HEK293T (cell line): ENCODE data around the gene PAFAH2.

Experiments used
- CTCF ChIA-PET: fragments of 350-600 bp; formaldehyde crosslinking; extraction: SDS; loops from one replicate; lab custom pipeline; 2021; ENCODE audit warnings: antibody characterized with exemption, inconsistent platforms; lab: Yijun Ruan, JAX
- POLR2A ChIA-PET: fragments of 350-600 bp; formaldehyde crosslinking; extraction: SDS; loops from one replicate; lab custom pipeline; 2020; ENCODE audit warnings: antibody characterized with exemption, inconsistent platforms; lab: Yijun Ruan, JAX
- DNase-seq: peaks from one replicate; pipeline ENCODE4 v3.0.0; 2012; ENCODE audit warnings: mixed read lengths; ENCODE audit errors: extremely low spot score
- ARNT ChIP-seq: fragments of 450-650 bp; IDR thresholded peaks from 2 replicates; pipeline ENCODE4 v1.6.1; 2017; ENCODE audit warnings: mild to moderate bottlenecking
- BHLHE40 ChIP-seq: fragments of 450-650 bp; IDR thresholded peaks from 2 replicates; pipeline ENCODE4 v1.6.1; 2016; ENCODE audit warnings: mild to moderate bottlenecking, moderate library complexity, borderline replicate concordance
- CTBP1 ChIP-seq: fragments of 450-650 bp; IDR thresholded peaks from 2 replicates; pipeline ENCODE4 v1.6.1; 2016; ENCODE audit warnings: borderline replicate concordance
- ELF4 ChIP-seq: fragments of 450-650 bp; IDR thresholded peaks from 2 replicates; pipeline ENCODE4 v1.6.1; 2017; ENCODE audit warnings: antibody characterized with exemption
- FOXA1 ChIP-seq: fragments of 450-650 bp; IDR thresholded peaks from 2 replicates; pipeline ENCODE4 v1.6.1; 2016; ENCODE audit warnings: mild to moderate bottlenecking
- FOXK2 ChIP-seq: fragments of 450-650 bp; IDR thresholded peaks from 2 replicates; pipeline ENCODE4 v1.6.1; 2016; ENCODE audit warnings: mild to moderate bottlenecking
- FOXM1 ChIP-seq: fragments of 450-650 bp; IDR thresholded peaks from 2 replicates; pipeline ENCODE4 v1.6.1; 2017; ENCODE audit warnings: mild to moderate bottlenecking, borderline replicate concordance
- HDGF ChIP-seq: fragments of 450-650 bp; IDR thresholded peaks from 2 replicates; pipeline ENCODE4 v1.6.1; 2017; ENCODE audit warnings: antibody characterized with exemption, borderline replicate concordance
- L3MBTL2 ChIP-seq: fragments of 450-650 bp; conservative IDR thresholded peaks from 2 replicates; pipeline ENCODE4 v1.6.1; 2016; ENCODE audit warnings: mild to moderate bottlenecking
- LEF1 ChIP-seq: fragments of 450-650 bp; IDR thresholded peaks from 2 replicates; pipeline ENCODE4 v1.6.1; 2017; ENCODE audit warnings: mild to moderate bottlenecking, borderline replicate concordance
- NFRKB ChIP-seq: fragments of 450-650 bp; IDR thresholded peaks from 2 replicates; pipeline ENCODE4 v1.6.1; 2016; ENCODE audit warnings: mild to moderate bottlenecking, moderate library complexity
- PKNOX1 ChIP-seq: fragments of 450-650 bp; IDR thresholded peaks from 2 replicates; pipeline ENCODE4 v1.6.1; 2016
- SP1 ChIP-seq: fragments of 450-650 bp; IDR thresholded peaks from 2 replicates; pipeline ENCODE4 v1.6.1; 2017
- SUZ12 ChIP-seq: fragments of 450-650 bp; IDR thresholded peaks from 2 replicates; pipeline ENCODE4 v1.6.1; 2016; ENCODE audit warnings: mild to moderate bottlenecking
- TARDBP ChIP-seq: fragments of 450-650 bp; IDR thresholded peaks from 2 replicates; pipeline ENCODE4 v1.6.1; 2016
- ZNF384 ChIP-seq: fragments of 450-650 bp; IDR thresholded peaks from 2 replicates; pipeline ENCODE4 v1.6.1; 2016

The PAFAH2 gene

GRCh38 chr1:25985670-25986069 is 12.2 kb downstream of the PAFAH2 start:
- POLR2A ChIA-PET: no interaction called here
- TF ChIP-seq SP1 (no peak), HDGF (no peak), NFRKB (no peak), L3MBTL2 (no peak), BHLHE40 (no peak), ARNT (no peak), LEF1 (no peak), ELF4 (no peak), FOXA1 (no peak), CTBP1 (no peak), ZNF384 (no peak), PKNOX1 (no peak), SUZ12 (no peak), FOXM1 (no peak), TARDBP (no peak), FOXK2 (no peak)
- CTCF ChIA-PET: no interaction called here
- no peak for DNase-seq

- CTCF ChIA-PET: no interaction called here
- TF ChIP-seq BHLHE40: no peak
- no peak for TF ChIP-seq FOXK2
- no peak for TF ChIP-seq HDGF
- no peak for TF ChIP-seq LEF1
- TF ChIP-seq ZNF384: no peak
- TF ChIP-seq PKNOX1: no peak
- no peak for TF ChIP-seq ARNT
- no peak for TF ChIP-seq ELF4
- TF ChIP-seq CTBP1: no peak
- no peak for TF ChIP-seq SP1
- TF ChIP-seq SUZ12: no peak
- no peak for TF ChIP-seq L3MBTL2
- no peak for TF ChIP-seq NFRKB
- no peak for TF ChIP-seq FOXM1
- TF ChIP-seq TARDBP: no peak
- no peak for TF ChIP-seq FOXA1
- POLR2A ChIA-PET: interaction anchor here (1.1 kb wide), 1 partner anchor 13 kb away, joined by 3 read pairs; the partner anchor contains the start of gene PAFAH2
Measured at GRCh38 chr1:25985171-25985570, 12.7 kb downstream of the PAFAH2 start.

GRCh38 chr1:25979210-25979609 is 18.7 kb downstream of the PAFAH2 start:
- CTCF ChIA-PET: no interaction called here
- TF ChIP-seq SUZ12: no peak
- TF ChIP-seq FOXK2: no peak
- no peak for TF ChIP-seq CTBP1
- TF ChIP-seq ARNT: no peak
- no peak for TF ChIP-seq LEF1
- TF ChIP-seq TARDBP: no peak
- POLR2A ChIA-PET: no interaction called here

More at GRCh38 chr1:25985171-25985570, 12.7 kb downstream of the PAFAH2 start:
- DNase-seq: no peak

GRCh38 chr1:25978403-25978802 is 19.5 kb downstream of the PAFAH2 start:
- no peak for DNase-seq
- ChIA-PET CTCF (no interaction called here), POLR2A (no interaction called here)
- TF ChIP-seq ZNF384 (no peak), SP1 (no peak), ELF4 (no peak), CTBP1 (no peak), L3MBTL2 (no peak), HDGF (no peak), ARNT (no peak), SUZ12 (no peak)

More at GRCh38 chr1:25979210-25979609, 18.7 kb downstream of the PAFAH2 start:
- DNase-seq: no peak

- CTCF ChIA-PET: no interaction called here
- POLR2A ChIA-PET: no interaction called here
- DNase-seq: no peak
- TF ChIP-seq BHLHE40 (no peak), ZNF384 (no peak), ARNT (no peak)
Measured at GRCh38 chr1:25977801-25978200, 20.1 kb downstream of the PAFAH2 start.

- TF ChIP-seq NFRKB: no peak
- TF ChIP-seq SP1: no peak
- TF ChIP-seq TARDBP: no peak
- no peak for TF ChIP-seq FOXM1
- TF ChIP-seq FOXA1: no peak
- TF ChIP-seq ELF4: no peak
- ChIA-PET POLR2A (no interaction called here), CTCF (no interaction called here)
- no peak for DNase-seq
Measured at GRCh38 chr1:25973610-25974321, 24.1 kb downstream of the PAFAH2 start.

GRCh38 chr1:25971811-25972180 is 26.1 kb downstream of the PAFAH2 start:
- CTCF ChIA-PET: no interaction called here
- POLR2A ChIA-PET: interaction anchor here (1.8 kb wide), 1 partner anchor 25 kb away, joined by 5 read pairs; no protein-coding TSS in a partner anchor
- DNase-seq: no peak
- no peak for TF ChIP-seq NFRKB
- TF ChIP-seq SP1: no peak
